Endodermal cell (in vitro differentiated cells): Measurements from ENCODE around the gene TCEA3. TPM values are rescaled to one million over a fixed set of nuclear protein-coding genes. Genes with fewer than 3 reads are reported as not detected.

Experiments
- DNase-seq: peaks from one replicate; pipeline ENCODE4 v3.0.0-alpha.2; 2017
- H3K27ac ChIP-seq: 2 replicates; pipeline ENCODE4 v1.5.1; 2013; ENCODE audit warnings: mild to moderate bottlenecking, low read depth, low read length, moderate library complexity
- H3K27me3 ChIP-seq: 2 replicates; pipeline ENCODE4 v1.6.1; 2013; ENCODE audit warnings: mild to moderate bottlenecking, low read length, moderate library complexity; ENCODE audit not compliant: insufficient read depth, control insufficient read depth, poor library complexity, severe bottlenecking
- H3K36me3 ChIP-seq: 2 replicates; pipeline ENCODE4 v1.7.0; 2013; ENCODE audit warnings: mild to moderate bottlenecking, low read length, moderate library complexity; ENCODE audit not compliant: control insufficient read depth, insufficient read depth
- H3K4me1 ChIP-seq: one replicate; pipeline ENCODE4 v1.7.0; 2013; ENCODE audit warnings: low read length; ENCODE audit not compliant: control insufficient read depth, insufficient read depth
- H3K4me3 ChIP-seq: 2 replicates; pipeline ENCODE4 v1.5.1; 2013; ENCODE audit warnings: mild to moderate bottlenecking, low read length, moderate library complexity
- H3K9ac ChIP-seq: 2 replicates; pipeline ENCODE4 v1.6.1; 2013; ENCODE audit warnings: mild to moderate bottlenecking, low read length, moderate library complexity; ENCODE audit not compliant: poor library complexity, severe bottlenecking; ENCODE audit errors: extremely low read depth
- H3K9me3 ChIP-seq: 2 replicates; pipeline ENCODE4 v1.6.1; 2013; ENCODE audit warnings: mild to moderate bottlenecking, low read length, moderate library complexity; ENCODE audit not compliant: control insufficient read depth
- H3K27ac Mint-ChIP-seq: 2 replicates; pipeline ENCODE4 v1.8.0; 2020; ENCODE audit warnings: mixed read lengths
- H3K27me3 Mint-ChIP-seq: 2 replicates; pipeline ENCODE4 v1.8.0; 2021; ENCODE audit warnings: mild to moderate bottlenecking, mixed read lengths; ENCODE audit not compliant: insufficient read depth
- H3K36me3 Mint-ChIP-seq: 2 replicates; pipeline ENCODE4 v1.8.0; 2020; ENCODE audit warnings: low read depth, mixed read lengths
- H3K4me1 Mint-ChIP-seq: 2 replicates; pipeline ENCODE4 v1.8.0; 2020; ENCODE audit warnings: mixed read lengths
- H3K4me3 Mint-ChIP-seq: 2 replicates; pipeline ENCODE4 v1.8.0; 2020; ENCODE audit warnings: mild to moderate bottlenecking, moderate library complexity, mixed read lengths
- H3K9me3 Mint-ChIP-seq: 2 replicates; pipeline ENCODE4 v1.8.0; 2020; ENCODE audit warnings: mild to moderate bottlenecking, mixed read lengths
- CTCF ChIP-seq: fragments of 200-600 bp; sonication (generic); conservative IDR thresholded peaks from 2 replicates; pipeline ENCODE4 v1.5.0; 2021; ENCODE audit warnings: antibody characterized with exemption, mild to moderate bottlenecking
- WGBS, 2 experiments: methylation state at CpG; one replicate each; pipeline versions ENCODE4 v1.1.5 to v1.1.7; 2013; ENCODE audit warnings: missing lambda C conversion rate in 2 of 2, mixed read lengths in 1 of 2; ENCODE audit not compliant: insufficient coverage in 1 of 2, insufficient read length in 1 of 2; 5-methylcytosine and 5-hydroxymethylcytosine counted together
- total RNA-seq, 2 donors: library from RNA; stranded (reverse); fragmentation: NEBNext Ultra II Directional in 1 of 2; extraction: Animal tissue kit (Norgen Biotek cat#: 25700) in 1 of 2; gene quantifications; 2 replicates in 1 of 2; 3 replicates in 1 of 2; pipeline ENCODE4 v1.2.1, GENCODE V29; 2021

TCEA3 gene
- total RNA-seq, 2 donors from 2014 or later = 4.0 to 4.7 TPM

GRCh38 chr1:23354245-23354644, 70.3 kb downstream of the TCEA3 start:
- H3K27ac Mint-ChIP-seq = no peak overlapping the region
- H3K9me3 Mint-ChIP-seq = peaks cover 10% of the 10 kb centered on the region
- TF ChIP-seq CTCF = peak; percentile 55
- H3K27me3 ChIP-seq = peaks cover 88% of the 10 kb centered on the region
- H3K36me3 Mint-ChIP-seq = peaks cover 5% of the 10 kb centered on the region
- no peak overlapping the region for H3K9ac ChIP-seq
- H3K27ac ChIP-seq = no peak overlapping the region
- no peaks in the 10 kb centered on the region for H3K4me1 Mint-ChIP-seq
- no peaks in the 10 kb centered on the region for H3K36me3 ChIP-seq
- peaks cover 100% of the 10 kb centered on the region for H3K27me3 Mint-ChIP-seq
- 56 to 79% methylated on average over 3 of the region's 3 CpGs for WGBS, 2 experiments
- H3K4me3 ChIP-seq = no peak overlapping the region
- H3K9me3 ChIP-seq = peaks cover 4% of the 10 kb centered on the region
- no peaks in the 10 kb centered on the region for H3K4me1 ChIP-seq
- DNase-seq = no peak
- no peak overlapping the region for H3K4me3 Mint-ChIP-seq

DNA sequence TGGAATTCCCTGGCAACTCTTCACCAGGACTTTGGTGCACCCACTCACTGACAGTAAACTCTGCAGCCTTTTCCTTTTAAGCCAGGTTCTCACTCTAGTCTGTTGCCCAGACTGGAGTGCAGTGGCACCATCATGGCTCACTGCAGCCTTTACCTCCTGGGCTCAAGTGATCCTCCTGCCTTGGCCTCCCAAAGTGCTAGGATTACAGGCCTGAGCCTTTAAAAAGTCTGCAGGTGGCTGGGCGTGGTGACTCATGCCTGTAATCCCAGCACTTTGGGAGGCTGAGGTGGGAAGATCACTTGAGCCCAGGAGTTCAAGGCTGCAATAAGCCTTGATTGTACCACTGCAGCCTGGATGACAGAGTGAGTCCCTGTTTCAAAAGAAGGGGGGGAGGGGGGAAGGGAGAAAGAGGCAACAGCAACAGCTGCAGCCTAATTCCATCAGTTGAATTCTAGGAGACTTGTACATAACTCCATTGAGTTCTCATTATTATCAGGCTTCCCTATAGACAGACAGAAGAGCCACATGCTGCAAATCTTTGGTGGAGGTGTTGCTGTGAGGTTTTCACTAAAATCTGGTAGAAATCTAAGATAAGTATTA, 72.4 kb downstream of the TCEA3 start:
- H3K27me3 Mint-ChIP-seq = peaks cover 99% of the 10 kb centered on the region
- WGBS, 2 experiments = 67% methylated on average over 1 of the region's 1 CpG; no CpG with 5 or more reads in 1 of the 2 experiments
- H3K27me3 ChIP-seq = peaks cover 76% of the 10 kb centered on the region
- peaks cover 4% of the 10 kb centered on the region for H3K9me3 Mint-ChIP-seq
- H3K9ac ChIP-seq = no peak overlapping the region
- TF ChIP-seq CTCF = no peak
- no peak overlapping the region for H3K27ac ChIP-seq
- H3K4me1 Mint-ChIP-seq = no peaks in the 10 kb centered on the region
- H3K4me3 Mint-ChIP-seq = no peak overlapping the region
- H3K27ac Mint-ChIP-seq = no peak overlapping the region
- DNase-seq = no peak
- no peaks in the 10 kb centered on the region for H3K36me3 ChIP-seq
- H3K4me3 ChIP-seq = no peak overlapping the region
- H3K36me3 Mint-ChIP-seq = no peaks in the 10 kb centered on the region
- no peaks in the 10 kb centered on the region for H3K9me3 ChIP-seq
- H3K4me1 ChIP-seq = no peaks in the 10 kb centered on the region

DNA sequence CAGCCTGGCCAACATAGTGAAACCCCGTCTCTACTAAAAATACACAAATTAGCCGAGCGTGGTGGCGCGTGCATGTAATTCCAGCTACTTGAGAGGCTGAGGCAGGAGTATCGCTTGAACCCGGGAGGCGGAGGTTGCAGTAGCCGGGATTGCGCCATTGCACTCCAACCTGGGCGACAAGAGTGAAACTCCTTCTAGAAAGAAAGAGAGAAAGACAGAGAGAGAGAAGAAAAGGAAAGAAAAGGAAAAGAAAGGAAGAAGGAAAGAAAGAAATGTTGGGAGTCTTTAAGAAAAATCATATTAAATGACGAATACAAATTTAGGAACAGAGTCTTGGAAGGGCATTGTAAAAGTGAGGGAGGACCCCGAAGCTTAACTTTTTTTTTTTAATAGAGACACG, 78.6 kb downstream of the TCEA3 start:
- Histone ChIP-seq H3K36me3 (peaks cover 9% of the 10 kb centered on the region), H3K4me3 (no peak overlapping the region), H3K27me3 (peaks cover 17% of the 10 kb centered on the region), H3K9me3 (no peaks in the 10 kb centered on the region), H3K27ac (no peak overlapping the region), H3K4me1 (peaks cover 3% of the 10 kb centered on the region), H3K9ac (no peak overlapping the region)
- H3K4me3 Mint-ChIP-seq = no peak overlapping the region
- H3K27ac Mint-ChIP-seq = no peak overlapping the region
- no peak for DNase-seq
- WGBS, 2 experiments = 95% methylated on average over 13 to 14 of the region's 14 CpGs
- peaks cover 46% of the 10 kb centered on the region for H3K27me3 Mint-ChIP-seq
- peaks cover 7% of the 10 kb centered on the region for H3K9me3 Mint-ChIP-seq
- no peak for TF ChIP-seq CTCF
- H3K4me1 Mint-ChIP-seq = peaks cover 22% of the 10 kb centered on the region
- H3K36me3 Mint-ChIP-seq = no peaks in the 10 kb centered on the region
